HG02943 (cell line): ENCODE data around the gene PRUNE1.

Experiments used
- ATAC-seq: cut with Tn5 transposase; IDR thresholded peaks from one replicate; pipeline ENCODE4 v1.9.1; 2021; ENCODE audit warnings: mild to moderate bottlenecking, low read depth, moderate library complexity; ENCODE audit not compliant: unreplicated experiment

PRUNE1 gene

GRCh38 chr1:150976401-150976821 lies 31.8 kb upstream of the PRUNE1 start:
- no peak for ATAC-seq

GRCh38 chr1:150976879-150977694 lies 31.2 kb upstream of the PRUNE1 start:
- no peak for ATAC-seq

GRCh38 chr1:150979092-150980056 lies 28.9 kb upstream of the PRUNE1 start:
- ATAC-seq = peak; percentile 48

GRCh38 chr1:150981177-150981804 lies 27.0 kb upstream of the PRUNE1 start:
- no peak for ATAC-seq

- ATAC-seq = no peak
These were observed 26.2 kb upstream of the PRUNE1 start, which contains the start of gene ANXA9 for GRCh38 chr1:150981805-150982712. ANXA9 (plus strand) TSS chr1:150982292; CDS start chr1:150983106, 814 bp downstream.

- ATAC-seq = no peak
These were observed 22.9 kb upstream of the PRUNE1 start for GRCh38 chr1:150985179-150985825.

- no peak for ATAC-seq
These were observed 20.3 kb upstream of the PRUNE1 start for GRCh38 chr1:150987924-150988323.

GRCh38 chr1:150992626-150993025 lies 15.6 kb upstream of the PRUNE1 start:
- ATAC-seq = no peak

GRCh38 chr1:150994248-150994647 lies 14.0 kb upstream of the PRUNE1 start:
- no peak for ATAC-seq

GRCh38 chr1:150995460-150995859 lies 12.8 kb upstream of the PRUNE1 start:
- no peak for ATAC-seq

GRCh38 chr1:150995896-150996295 lies 12.4 kb upstream of the PRUNE1 start:
- ATAC-seq = no peak

GRCh38 chr1:150997126-150997872 lies 10.9 kb upstream of the PRUNE1 start:
- no peak for ATAC-seq

GRCh38 chr1:150997949-150998348 lies 10.3 kb upstream of the PRUNE1 start:
- no peak for ATAC-seq

- ATAC-seq = no peak
These were observed 9.1 kb upstream of the PRUNE1 start for GRCh38 chr1:150999051-150999674.

GRCh38 chr1:150999926-151000325 lies 8.3 kb upstream of the PRUNE1 start:
- no peak for ATAC-seq

GRCh38 chr1:151000408-151000807 lies 7.8 kb upstream of the PRUNE1 start:
- ATAC-seq = no peak

GRCh38 chr1:151001602-151002001 lies 6.6 kb upstream of the PRUNE1 start:
- ATAC-seq = no peak

- ATAC-seq = no peak
These were observed 6.2 kb upstream of the PRUNE1 start for GRCh38 chr1:151002051-151002450.
